Right lobe of liver (tissue), 6 donors: ENCODE measurements around the gene GSTA3. TPM values are rescaled to one million over a fixed set of nuclear protein-coding genes. Genes with fewer than 3 reads are reported as not detected.
"Not testable (repeated sequence)": the region's sequence is repeated elsewhere in the genome, so short reads cannot be mapped to it uniquely, and the experiment has no call there.

Experiments
- ATAC-seq, 4 donors: fragments of 200-7000 bp; cut with Tn5 transposase; one replicate each; pipeline ENCODE4 v1.9.1; 2020; ENCODE audit warnings: mild to moderate bottlenecking in 4 of 4, moderate library complexity in 4 of 4
- DNase-seq, 3 donors: peaks; one replicate each; pipeline ENCODE4 v3.0.0-alpha.2; 2020
- H3K27ac ChIP-seq, 3 donors: fragments of 200-600 bp; one replicate each; pipeline ENCODE4 v1.8.0; 2022
- H3K27me3 ChIP-seq, 2 donors: fragments of 200-600 bp; one replicate each; pipeline ENCODE4 v1.8.0; 2022
- H3K36me3 ChIP-seq, 4 donors: fragments of 200-600 bp; sonication (generic) in 1 of 4; one replicate each; pipeline versions ENCODE4 v1.5.1 to v1.8.0; 2017 to 2022; ENCODE audit warnings: control low read depth in 1 of 4
- H3K4me1 ChIP-seq, 4 donors: fragments of 200-600 bp; sonication (generic) in 1 of 4; one replicate each; pipeline versions ENCODE4 v1.5.1 to v1.8.0; 2017 to 2022; ENCODE audit warnings: control low read depth in 1 of 4
- H3K4me3 ChIP-seq, 3 donors: fragments of 200-600 bp; one replicate each; pipeline ENCODE4 v1.8.0; 2022
- H3K9me3 ChIP-seq, 4 donors: fragments of 200-600 bp; sonication (generic) in 1 of 4; one replicate each; pipeline versions ENCODE4 v1.5.1 to v1.8.0; 2017 to 2022; ENCODE audit warnings: control low read depth in 1 of 4
- POLR2A ChIP-seq: fragments of 450-650 bp; IDR thresholded peaks from one replicate; pipeline ENCODE4 v1.6.1; 2017; ENCODE audit warnings: antibody characterized with exemption, mild to moderate bottlenecking
- WGBS: methylation state at CpG from one replicate; pipeline ENCODE4 v1.1.6; 2018; ENCODE audit warnings: low coverage, low lambda C conversion rate; ENCODE audit not compliant: insufficient coverage; ENCODE audit errors: missing lambda C conversion rate; 5-methylcytosine and 5-hydroxymethylcytosine counted together
- intact Hi-C, 2 donors: fragments of 100-400 bp; cut with DNase I; formaldehyde crosslinking; loops; one replicate each; pipeline versions ENCODE4 v1.11.2 to v1.14.1; 2022
- total RNA-seq, 6 experiments: library from RNA; depleted of rRNA in 2 of 6; stranded (reverse); fragments of >200 nt in 2 of 6; fragmentation: NEBNext Ultra II Directional in 3 of 6; extraction: Animal tissue kit (Norgen Biotek cat#: 25700) in 3 of 6; gene quantifications; one replicate each; pipeline versions ENCODE4 v1.1.0 to v1.2.4, GENCODE V29; 2016 to 2023
- TF ChIP-seq, protein P1 (sequence below), 4 donors: fragments of 200-600 bp in 3 of 4; fragments of 450-650 bp in 1 of 4; IDR thresholded peaks; one replicate each; pipeline versions ENCODE4 v1.5.1 to v1.8.0; 2016 to 2022; ENCODE audit warnings: antibody characterized with exemption in 4 of 4, mild to moderate bottlenecking in 2 of 4
- donor health status: DM: no; HTN: yes; CAD: no.
- donor health status: DM: no; HTN: no; CAD: no.
- donor health status: DM: no; HTN: no; CAD: no.
- donor health status: DM: no; HTN: yes; CAD: no.
- donor health status: DM: no; HTN: yes; CAD: no.

The GSTA3 gene
- total RNA-seq, 6 experiments from 2014 or later: not detected

DNA sequence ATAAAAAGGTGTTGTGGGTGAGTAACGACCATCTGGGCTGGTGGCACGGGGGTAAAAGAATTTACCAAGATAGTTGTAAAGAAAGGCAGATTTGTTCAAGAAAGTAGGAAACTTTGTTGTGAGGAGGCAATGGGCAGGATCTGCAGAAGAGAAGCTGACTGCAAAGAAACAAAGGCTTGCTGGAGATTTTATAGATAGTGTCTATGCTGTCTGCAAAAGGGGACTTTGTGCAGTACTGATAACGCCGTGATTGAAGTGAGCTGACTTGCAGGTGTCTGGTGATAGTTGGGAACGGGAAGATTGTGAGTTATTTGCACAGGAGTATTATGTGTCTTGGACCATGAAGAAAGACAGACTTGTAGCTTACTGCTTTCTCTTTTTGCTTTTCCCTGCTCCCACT lies 36.8 kb upstream of the GSTA3 start:
- no peak for DNase-seq
- no peak for TF ChIP-seq POLR2A
- TF ChIP-seq, protein P1, sequence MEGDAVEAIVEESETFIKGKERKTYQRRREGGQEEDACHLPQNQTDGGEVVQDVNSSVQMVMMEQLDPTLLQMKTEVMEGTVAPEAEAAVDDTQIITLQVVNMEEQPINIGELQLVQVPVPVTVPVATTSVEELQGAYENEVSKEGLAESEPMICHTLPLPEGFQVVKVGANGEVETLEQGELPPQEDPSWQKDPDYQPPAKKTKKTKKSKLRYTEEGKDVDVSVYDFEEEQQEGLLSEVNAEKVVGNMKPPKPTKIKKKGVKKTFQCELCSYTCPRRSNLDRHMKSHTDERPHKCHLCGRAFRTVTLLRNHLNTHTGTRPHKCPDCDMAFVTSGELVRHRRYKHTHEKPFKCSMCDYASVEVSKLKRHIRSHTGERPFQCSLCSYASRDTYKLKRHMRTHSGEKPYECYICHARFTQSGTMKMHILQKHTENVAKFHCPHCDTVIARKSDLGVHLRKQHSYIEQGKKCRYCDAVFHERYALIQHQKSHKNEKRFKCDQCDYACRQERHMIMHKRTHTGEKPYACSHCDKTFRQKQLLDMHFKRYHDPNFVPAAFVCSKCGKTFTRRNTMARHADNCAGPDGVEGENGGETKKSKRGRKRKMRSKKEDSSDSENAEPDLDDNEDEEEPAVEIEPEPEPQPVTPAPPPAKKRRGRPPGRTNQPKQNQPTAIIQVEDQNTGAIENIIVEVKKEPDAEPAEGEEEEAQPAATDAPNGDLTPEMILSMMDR (IDR thresholded peaks at IDR 0.05): no peak
- no peaks in the 10 kb centered on the region for H3K36me3 ChIP-seq
- no peak for ATAC-seq
- H3K27ac ChIP-seq: no peak overlapping the region
- intact Hi-C loops: no loop called here
- H3K4me1 ChIP-seq: no peaks in the 10 kb centered on the region
- H3K4me3 ChIP-seq: no peak overlapping the region
- 30% methylated on average over 5 of the region's 5 CpGs for WGBS
- no peaks in the 10 kb centered on the region for H3K9me3 ChIP-seq
- H3K27me3 ChIP-seq: no peaks in the 10 kb centered on the region

DNA sequence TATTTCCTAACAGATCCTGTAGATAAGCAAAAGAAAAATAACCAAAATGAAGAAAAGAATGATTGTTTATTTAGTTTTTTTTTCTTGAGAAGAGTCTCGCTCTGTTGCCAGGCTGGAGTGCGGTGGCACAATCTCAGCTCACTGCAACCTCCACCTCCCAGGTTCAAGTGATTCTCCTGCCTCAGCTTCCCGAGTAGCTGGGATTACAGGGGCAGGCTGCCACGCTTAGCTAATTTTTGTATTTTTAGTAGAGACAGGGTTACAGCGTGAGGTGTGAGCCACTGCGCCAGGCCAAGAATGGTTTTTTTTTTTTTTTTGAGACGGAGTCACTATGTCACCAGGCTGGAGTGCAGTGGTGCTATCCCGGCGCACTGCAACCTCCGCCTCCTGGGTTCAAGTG lies 33.3 kb upstream of the GSTA3 start:
- DNase-seq, H3K4me3 ChIP-seq, H3K36me3 ChIP-seq, ATAC-seq, H3K27me3 ChIP-seq, H3K27ac ChIP-seq, H3K4me1 ChIP-seq, H3K9me3 ChIP-seq, intact Hi-C loops: not testable (repeated sequence)
- WGBS: 81% methylated on average over 7 of the region's 10 CpGs

DNA sequence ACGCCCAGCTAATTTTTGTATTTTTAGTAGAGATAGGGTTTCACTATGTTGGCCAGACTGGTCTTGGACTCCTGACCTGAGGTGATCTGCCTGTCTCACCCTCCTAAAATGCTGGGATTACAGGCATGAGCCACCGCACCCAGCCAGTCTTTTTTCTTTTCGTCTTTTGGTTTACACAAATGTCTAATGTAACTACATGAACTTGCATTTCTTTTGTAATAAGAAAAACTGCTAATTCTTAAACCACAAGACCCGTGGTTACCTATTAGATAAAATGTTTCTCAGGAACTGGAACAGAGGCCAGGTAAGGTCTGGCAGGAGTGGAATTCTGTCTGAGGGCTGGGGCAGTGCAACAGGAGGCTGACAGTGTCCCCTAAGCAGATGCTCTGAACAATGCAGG lies 32.7 kb upstream of the GSTA3 start:
- no peaks in the 10 kb centered on the region for H3K36me3 ChIP-seq
- 81% methylated on average over 4 of the region's 4 CpGs for WGBS
- intact Hi-C loops: no loop called here
- no peak for ATAC-seq
- H3K27ac ChIP-seq: no peak overlapping the region
- TF ChIP-seq, protein P1 (IDR thresholded peaks at IDR 0.05): no peak
- no peak for TF ChIP-seq POLR2A
- no peak overlapping the region for H3K4me3 ChIP-seq
- no peaks in the 10 kb centered on the region for H3K9me3 ChIP-seq
- no peaks in the 10 kb centered on the region for H3K27me3 ChIP-seq
- no peaks in the 10 kb centered on the region for H3K4me1 ChIP-seq
- DNase-seq: no peak

DNA sequence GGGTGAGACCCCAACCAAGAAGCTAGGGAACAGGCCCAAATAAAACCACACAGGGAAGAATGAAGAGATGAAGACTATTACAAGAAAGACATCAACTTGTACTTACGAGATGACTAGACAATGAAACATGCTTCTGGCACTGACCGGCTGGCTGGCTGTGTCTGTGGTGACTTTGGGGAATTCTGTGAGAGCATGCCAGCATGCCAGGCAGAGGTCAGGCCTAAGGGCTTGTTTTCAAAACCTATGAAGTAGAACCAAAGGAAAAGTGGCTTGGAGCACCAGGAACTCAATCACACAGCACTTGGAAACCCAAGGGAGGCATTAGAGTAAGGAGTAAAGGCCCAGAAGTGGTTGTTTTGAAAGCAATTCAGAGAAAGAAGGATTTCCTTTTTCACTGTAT lies 28.4 kb upstream of the GSTA3 start:
- Histone ChIP-seq H3K9me3 (no peaks in the 10 kb centered on the region), H3K4me3 (no peak overlapping the region), H3K27me3 (no peaks in the 10 kb centered on the region), H3K27ac (no peak overlapping the region), H3K36me3 (no peaks in the 10 kb centered on the region), H3K4me1 (no peaks in the 10 kb centered on the region)
- intact Hi-C loops: no loop called here
- TF ChIP-seq, protein P1 (IDR thresholded peaks at IDR 0.05): no peak
- ATAC-seq: no peak
- 58% methylated on average over 2 of the region's 2 CpGs for WGBS
- no peak for DNase-seq

DNA sequence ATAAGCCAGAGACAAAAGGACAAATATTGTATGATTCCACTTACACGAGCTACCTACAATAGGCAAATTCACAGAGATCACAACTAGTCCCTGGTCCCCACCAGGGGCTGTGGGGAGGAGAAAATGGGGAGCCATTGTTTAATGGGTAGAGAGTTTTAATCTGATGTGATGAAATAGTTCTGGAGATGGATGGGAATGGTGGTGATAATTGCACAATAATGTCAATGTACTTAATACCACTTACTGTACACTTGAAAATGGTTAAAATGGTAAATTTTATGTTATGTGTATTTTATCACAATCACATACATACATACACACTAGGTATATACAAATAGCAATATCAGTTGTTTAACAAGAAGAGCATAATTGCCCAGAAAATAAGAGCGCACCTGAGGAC lies 24.3 kb upstream of the GSTA3 start:
- ATAC-seq (no peak), DNase-seq (no peak)
- Histone ChIP-seq H3K27ac (no peak overlapping the region), H3K9me3 (no peaks in the 10 kb centered on the region), H3K4me1 (peaks cover 0 to 18% (median 2%) of the 10 kb centered on the region in 4 donors), H3K36me3 (no peaks in the 10 kb centered on the region), H3K27me3 (no peaks in the 10 kb centered on the region), H3K4me3 (no peak overlapping the region)
- WGBS: 84% methylated on average over 2 of the region's 2 CpGs
- intact Hi-C loops: no loop called here
- TF ChIP-seq, protein P1 (IDR thresholded peaks at IDR 0.05): no peak
- TF ChIP-seq POLR2A: no peak
